GM12875 (cell line): ENCODE measurements around the gene FEN1.

ENCODE experiments used
- H3K4me3 ChIP-seq: one replicate; pipeline ENCODE4 v1.5.1; 2011; ENCODE audit warnings: low read depth, low read length, control low read depth
- TF ChIP-seq, protein P1 (sequence below): IDR thresholded peaks from 2 replicates; pipeline ENCODE4 v1.5.1; 2011; ENCODE audit warnings: low read depth, mild to moderate bottlenecking, control low read depth, inconsistent platforms, low read length, moderate library complexity, borderline replicate concordance; ENCODE audit not compliant: insufficient read depth

The FEN1 gene

DNA sequence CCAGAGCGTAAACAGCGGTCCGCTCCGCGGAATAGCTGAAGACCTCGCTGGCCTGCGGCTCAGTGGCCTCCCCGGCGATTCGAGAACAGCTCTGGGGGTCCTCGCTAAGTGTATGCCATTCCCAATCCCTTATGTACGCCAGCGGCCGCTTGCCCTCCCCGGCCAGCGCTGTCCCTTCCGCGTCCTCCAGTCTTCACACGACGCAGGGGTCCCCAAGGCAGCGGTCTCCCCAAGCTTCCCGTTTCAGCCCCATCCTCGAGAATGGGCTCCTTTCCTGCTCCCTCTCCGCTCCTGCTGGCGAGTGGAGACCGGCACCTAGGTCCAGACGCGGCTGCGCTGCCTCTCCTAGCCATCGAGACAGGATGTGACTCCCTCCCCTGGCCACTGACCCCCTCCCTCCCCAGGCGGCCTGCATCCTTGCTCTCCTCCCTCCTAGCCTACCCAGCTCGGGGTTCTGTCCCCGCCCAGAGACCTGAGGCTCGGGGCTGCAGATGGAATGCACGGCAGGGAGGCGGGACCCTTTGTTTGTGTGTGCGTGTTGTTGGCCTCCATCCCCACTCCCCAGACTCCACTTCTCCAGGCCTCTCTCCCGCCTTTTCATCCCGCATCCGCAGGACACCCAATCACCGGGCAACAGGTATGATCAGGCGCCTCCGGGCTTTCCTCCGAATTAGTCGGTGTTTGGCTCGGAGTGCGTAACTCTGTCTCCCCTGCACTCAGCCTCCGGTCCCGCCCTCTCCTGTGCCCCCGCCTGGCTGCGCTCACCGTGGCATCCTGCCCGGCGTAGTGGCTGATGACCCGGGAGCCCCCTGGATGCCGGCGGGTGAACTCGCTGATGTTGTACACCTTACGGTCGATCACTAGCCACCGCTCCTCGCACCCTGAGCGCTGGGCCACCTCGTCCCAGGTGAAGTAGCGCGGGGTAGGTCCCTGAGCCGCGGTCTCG lies 23.4 kb downstream of the FEN1 start:
- H3K4me3 ChIP-seq: peak overlapping the region; percentile 81
- TF ChIP-seq, protein P1, sequence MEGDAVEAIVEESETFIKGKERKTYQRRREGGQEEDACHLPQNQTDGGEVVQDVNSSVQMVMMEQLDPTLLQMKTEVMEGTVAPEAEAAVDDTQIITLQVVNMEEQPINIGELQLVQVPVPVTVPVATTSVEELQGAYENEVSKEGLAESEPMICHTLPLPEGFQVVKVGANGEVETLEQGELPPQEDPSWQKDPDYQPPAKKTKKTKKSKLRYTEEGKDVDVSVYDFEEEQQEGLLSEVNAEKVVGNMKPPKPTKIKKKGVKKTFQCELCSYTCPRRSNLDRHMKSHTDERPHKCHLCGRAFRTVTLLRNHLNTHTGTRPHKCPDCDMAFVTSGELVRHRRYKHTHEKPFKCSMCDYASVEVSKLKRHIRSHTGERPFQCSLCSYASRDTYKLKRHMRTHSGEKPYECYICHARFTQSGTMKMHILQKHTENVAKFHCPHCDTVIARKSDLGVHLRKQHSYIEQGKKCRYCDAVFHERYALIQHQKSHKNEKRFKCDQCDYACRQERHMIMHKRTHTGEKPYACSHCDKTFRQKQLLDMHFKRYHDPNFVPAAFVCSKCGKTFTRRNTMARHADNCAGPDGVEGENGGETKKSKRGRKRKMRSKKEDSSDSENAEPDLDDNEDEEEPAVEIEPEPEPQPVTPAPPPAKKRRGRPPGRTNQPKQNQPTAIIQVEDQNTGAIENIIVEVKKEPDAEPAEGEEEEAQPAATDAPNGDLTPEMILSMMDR: peak; percentile 23; the same call in 1 of the 2 replicates

DNA sequence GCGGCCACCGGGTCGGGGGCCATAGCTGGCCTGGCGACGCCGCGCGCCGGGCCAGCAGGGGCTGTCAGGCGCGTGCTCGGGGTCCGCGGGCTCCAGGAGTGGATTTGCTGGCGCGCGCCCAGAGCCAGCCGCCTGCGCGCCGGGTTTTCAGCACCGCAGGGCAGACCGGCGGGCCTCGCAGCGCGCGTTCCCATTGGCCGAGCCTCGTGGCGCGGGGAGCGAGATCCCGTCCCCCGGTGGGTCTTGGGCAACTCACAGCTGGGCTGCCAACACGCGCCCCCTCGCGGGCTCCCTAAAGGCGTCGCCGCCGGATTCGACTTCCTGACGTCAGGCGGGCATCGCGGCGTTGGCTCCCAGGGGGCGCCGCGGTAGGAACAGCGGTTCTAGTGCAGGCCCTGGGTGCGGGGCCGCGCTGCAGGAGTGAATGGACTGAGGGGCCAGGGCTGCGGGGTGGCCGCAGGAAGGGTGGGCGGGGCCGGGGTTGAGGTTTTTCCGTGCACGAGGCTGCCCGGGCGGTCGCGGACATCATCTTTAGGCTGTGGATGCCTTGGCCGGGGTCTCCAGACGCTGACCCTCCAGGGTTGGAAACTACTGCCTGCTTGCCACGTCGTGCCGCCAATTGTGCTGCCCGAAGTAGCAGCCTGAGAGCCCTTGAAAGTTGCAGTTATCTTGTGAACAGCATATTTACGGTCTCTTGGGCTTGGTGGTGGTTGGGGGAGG lies 24.2 kb downstream of the FEN1 start, which contains the start of gene FADS1:
Gene FADS1 (minus strand): TSS at position 268 of the 720 bp plus-strand sequence. CDS start 74 bp downstream, at position 194.
- peak within 1 kb of the TSS; percentile 81 for H3K4me3 ChIP-seq

DNA sequence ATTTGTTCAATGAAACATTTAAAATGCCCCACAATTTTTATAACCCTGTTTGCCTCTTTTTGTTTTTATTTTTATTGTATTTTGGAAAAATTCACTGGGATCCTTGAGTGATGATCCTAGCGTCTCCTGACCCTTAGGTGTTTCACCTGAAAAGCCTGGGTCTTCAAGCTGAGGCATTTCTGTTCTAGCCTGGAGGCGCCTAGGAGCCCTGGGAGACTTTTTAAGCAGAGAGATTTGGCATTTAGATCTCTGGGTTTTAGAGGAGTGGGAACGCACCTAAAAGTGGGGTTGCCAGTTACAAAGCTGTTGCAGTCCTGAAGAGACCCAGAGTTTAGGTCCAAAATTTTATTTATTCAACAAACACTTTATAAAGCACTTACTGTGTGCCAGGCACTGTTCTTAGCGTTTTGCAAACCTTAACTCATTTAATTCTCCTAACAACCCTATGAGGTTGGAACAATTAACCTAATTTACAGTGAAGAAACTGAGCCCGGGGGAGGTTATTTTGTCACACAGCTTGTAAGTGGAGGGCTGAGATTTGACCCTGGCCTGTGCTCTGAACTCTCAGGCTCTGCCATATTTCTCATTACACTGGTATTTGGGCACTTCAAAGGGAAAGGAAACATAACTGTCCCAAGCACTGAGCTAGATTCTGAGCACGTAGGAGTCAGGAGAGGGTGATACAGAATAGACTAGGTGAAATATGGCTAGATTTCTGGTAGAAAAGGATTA lies 24.9 kb downstream of the FEN1 start:
- TF ChIP-seq, protein P1: no peak
- peak overlapping the region; percentile 81 for H3K4me3 ChIP-seq

More for the DNA sequence above, 24.2 kb downstream of the FEN1 start, which contains the start of gene FADS1:
- TF ChIP-seq, protein P1: peak; percentile 60

DNA sequence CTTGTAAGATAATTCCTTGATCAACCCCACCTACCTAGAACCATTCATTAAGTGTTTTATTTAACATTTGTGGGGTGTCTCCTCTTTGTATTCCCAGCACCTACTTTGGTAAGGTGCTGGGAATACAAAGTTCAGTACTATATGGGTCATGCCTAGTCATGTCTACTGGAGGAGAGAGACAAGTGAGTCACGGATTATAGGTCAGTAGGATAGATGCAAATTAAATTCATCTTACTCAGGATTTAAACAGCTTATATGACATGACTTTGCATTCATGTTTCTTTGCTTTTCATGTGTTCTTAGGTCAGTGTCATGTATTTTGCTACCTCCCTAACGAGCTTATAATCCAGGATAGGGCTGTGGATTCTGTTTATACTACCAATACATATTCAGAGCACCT lies 27.5 kb downstream of the FEN1 start:
- no peak overlapping the region for H3K4me3 ChIP-seq
- TF ChIP-seq, protein P1: no peak

DNA sequence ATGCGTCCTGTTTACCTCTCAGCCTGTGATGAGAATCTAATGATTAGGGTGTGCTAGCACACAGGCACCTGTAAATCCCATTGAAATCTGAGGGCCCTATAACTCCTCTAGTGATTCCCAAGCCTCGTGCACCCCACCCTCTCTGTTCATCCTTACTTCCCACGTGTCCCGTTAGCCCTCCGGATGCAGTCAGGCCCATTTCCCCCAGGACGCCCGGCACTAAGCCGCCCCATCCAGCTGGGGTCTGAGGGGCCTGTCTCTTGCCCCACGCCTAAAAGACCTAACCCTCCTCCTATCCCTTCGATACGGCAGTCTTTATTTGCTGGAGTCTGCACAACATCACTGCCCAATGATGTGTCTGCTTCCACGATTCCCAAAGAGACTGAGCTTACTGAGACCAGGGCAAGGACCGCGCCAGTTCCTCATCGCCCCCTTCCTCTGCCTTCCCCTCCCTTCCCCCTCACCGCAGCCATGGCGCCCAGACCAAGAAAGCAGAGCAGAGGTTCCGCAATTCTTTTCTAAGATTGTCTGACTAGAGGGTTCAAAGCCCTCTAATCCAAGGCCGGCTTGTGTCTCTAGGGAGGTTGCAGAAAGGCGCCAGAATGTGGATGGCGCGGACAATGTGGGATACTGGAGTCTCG lies 34.3 kb downstream of the FEN1 start:
- H3K4me3 ChIP-seq: peak overlapping the region; percentile 97

More for the DNA sequence above, 34.3 kb downstream of the FEN1 start:
- TF ChIP-seq, protein P1: no peak
